ENCODE results near the gene EFNA5.

Gene EFNA5

DNA sequence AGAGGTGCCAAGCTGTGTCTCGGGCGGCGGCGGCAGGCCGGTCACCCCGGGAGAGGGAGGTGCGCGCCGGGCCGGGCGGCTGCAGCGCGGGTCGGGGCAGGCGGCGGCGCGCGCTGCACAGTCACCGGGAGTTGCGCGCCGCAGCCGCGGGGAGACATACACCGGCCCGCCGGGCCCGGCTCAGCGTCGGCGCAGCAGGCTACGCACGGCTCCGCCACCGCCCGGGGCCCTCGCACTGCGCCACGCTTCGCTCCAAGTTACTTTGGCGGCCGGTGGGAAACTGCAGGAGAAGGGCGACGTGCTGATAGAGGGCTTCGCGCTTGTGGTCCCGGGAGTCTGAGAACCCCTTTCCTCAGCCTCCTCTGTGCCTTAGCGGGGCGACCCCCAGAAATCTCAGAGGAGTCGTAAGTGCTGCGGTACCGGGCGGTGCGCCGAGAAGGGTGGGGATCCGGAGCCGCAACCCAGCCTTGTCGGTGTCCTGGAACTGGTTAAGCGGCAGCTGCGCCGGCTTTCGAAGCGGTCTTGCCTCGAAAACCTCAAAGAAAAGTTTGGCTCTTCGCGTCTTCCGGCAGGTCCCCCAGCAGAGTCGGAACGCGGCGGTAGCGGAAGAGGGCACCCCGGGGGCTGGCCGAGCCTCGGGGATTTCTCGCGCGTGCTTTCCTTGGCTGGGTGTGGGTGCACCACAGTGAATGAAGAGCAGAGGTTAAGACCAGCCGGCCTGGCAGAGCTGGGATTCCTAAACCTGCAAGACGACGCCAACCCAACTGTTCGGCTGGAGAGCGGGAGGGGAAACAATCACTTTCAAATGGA is at the start of gene EFNA5:
EFNA5 (minus strand) TSS at position 6 of the 810 bp plus-strand sequence.
- DNase-seq = peak; percentile 33

DNA sequence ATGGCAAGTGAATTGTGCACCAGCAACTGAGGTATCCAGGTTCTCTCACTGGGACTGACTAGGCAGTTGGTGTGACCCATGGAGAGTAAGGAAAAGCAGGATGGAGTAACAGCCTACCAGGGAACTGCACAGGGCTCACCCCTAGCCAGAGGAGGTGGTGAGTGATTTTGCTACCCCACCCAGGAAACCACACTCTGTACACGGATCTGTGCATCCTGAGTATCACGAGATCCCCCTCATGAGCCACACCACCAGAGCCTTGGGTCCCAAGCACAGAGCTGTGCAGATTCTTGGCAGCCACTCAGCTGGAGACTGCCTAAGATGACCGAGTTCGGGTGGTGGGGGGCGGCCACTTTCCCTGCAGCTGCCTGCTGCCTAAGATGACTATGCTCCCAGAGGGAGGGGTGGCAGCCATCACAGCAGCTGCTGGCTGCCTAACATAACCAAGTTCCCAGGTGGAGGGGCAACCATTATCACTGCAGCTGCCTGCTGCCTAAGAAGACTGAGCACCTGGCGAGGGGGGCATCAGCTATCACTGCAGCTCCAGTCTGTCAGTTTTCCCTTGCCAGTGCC is 48.4 kb upstream of the EFNA5 start:
- DNase-seq = no peak

GRCh38 chr5:107717816-107718215 is 47.1 kb upstream of the EFNA5 start:
- DNase-seq = no peak

DNA sequence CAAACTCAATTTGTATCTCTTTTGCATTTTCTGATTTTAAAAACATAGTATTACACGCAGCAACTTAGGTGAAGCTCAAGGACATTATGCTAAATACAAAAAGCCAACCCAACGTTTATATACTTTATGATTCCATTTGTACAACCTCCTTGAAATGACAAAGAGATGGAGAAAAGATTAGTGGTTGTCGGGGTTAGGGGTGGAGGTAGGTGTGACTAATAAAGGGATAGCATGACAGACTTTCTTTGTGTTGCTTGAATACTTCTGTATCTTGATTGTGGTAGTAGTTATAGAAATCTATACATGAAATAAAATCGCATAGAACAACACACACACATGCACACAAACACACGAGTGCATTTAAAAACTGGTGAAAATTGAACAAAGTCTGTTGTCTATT is 42.5 kb upstream of the EFNA5 start:
- DNase-seq = no peak

DNA sequence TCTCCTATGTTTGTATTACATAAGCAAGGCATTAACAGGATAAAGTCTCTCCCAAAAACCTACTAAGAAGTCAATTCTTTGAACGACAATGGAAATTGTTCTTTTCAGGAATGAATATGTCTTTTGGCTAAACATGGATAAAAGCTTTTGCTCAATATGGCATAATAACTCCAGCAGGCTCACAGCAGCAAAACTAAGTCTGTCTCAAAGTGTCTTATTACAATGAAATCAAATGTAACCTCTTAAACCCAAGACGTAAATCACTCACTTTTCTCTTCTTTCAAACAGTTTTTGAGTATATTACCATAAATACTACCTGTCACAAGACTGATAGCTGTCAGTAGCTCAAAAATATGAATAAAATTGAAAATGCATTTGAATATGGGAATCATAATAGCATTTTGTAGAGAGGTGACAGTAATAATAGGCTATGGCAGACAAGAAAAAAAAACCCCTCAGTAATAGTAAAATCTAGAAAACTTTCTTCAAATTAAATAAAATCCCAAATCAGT is 41.7 kb upstream of the EFNA5 start:
- DNase-seq = no peak

DNA sequence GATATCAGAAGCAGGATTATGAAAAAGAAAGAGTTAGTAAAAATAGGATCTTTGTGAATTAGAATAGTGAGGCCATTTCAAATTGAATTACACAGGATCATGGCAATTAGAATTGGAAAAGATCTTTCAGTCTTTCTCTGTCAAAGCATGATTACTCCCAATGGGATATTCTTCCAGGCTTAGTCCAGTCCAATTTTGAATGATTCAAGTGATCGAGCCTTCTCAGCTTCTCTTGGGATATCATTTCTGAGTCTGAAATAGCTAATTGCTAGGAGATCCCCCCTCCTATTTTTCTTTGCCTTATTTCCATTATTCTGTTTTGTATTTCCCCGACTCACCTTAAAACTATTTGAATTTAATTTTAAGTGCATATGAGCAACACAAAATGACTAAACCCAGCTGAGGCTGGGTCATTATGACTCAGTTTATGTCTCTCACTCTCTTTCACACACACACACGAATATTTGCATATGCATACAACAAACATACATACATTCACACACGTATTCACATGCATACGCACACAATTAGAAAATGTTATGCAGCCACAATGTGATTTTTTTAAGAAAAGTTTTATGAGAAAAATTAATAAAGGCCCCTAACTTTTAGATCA is 34.8 kb upstream of the EFNA5 start:
- no peak for DNase-seq

DNA sequence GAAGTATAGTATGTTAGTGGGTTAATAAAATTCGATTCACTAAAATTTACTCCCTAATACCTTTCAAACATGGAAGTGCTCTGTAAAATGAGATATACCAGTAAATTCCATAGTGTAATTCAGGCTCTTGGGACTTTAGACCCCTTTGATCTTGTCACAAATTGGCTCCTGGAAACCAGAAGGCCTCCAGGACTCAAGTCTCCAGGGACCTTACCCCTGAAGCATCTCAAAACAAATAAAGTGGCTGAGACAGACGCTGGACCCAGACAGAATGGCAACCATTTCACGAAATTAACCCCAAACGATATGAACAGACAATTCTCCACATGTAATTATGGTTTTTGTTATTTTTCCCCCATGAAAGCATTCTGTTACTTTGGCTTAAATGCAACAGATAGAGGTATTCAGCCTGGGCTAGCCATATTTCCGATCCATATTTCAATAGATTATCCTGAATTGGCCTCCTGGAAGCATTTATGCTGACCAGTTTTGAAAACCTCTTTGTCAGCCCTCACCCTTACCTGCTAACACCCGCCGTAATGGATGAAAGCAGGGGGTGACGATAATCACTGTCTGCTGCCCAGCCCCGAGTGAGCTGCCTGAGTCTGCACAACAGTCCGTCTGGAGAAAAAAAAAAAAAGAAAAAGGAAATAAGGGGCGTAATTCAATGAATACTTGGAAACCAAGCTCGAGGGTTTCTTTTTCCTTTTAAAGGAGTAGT is 34.1 kb upstream of the EFNA5 start:
- no peak for DNase-seq

DNA sequence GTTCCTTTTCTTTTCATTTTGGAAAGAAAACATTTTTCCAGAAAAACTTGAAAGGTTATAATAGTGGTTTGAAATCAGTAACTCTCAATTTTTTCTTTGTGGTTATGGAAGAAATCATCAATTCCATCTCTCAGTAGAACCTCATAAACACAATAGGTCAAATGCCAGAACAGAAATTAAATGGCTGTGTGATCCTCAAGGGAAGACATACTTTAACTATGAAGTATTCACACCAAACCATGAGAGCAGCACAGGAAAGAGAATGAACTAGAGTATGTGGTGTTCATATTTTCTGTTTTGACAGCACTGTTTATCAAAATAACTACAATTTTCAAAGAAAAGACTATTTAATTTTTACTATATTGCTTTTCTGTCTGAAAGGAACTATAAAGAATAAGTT is 29.7 kb upstream of the EFNA5 start:
- no peak for DNase-seq

DNA sequence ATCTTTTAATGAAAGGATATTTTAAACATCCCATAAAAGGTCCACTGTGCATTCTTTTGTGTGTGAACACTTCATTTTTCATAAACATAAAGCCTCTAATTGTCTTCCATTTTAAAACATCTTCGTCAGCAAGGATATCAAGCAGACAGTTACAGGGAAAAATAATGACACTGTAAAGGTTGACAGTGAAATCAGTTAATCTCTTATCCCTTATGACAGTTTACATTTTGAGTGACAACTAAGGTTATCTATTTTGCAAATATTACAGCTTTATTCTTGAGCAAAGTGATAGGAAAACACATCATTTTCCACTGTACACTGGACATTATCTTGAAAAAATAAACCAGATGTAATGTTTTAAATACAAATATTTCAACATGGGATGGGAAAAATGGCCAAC is 28.7 kb upstream of the EFNA5 start:
- no peak for DNase-seq

GRCh38 chr5:107698286-107698685 is 27.5 kb upstream of the EFNA5 start:
- no peak for DNase-seq

GRCh38 chr5:107696498-107696897 is 25.8 kb upstream of the EFNA5 start:
- no peak for DNase-seq

DNA sequence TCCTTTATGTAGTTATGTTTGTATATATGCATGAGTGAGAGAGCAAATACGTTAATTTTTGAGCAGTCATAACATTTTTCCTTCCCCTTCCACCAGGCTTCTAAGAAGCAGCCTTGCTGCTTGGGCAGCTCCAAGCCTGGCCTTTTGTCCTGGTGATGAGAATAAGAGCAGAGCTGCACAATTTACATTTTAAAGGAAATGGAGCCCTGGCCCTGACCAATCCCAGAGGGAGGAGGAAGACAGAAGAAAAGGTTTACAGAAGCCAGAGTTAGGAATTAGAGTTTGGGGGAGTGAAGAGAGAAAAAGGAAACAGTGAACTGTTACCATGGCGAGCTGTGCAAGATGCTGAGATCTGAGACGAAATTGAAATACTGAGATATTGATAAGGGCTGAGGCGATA is 25.3 kb upstream of the EFNA5 start:
- no peak for DNase-seq

- no peak for DNase-seq
Measured at GRCh38 chr5:107687937-107688336, 17.2 kb upstream of the EFNA5 start.

DNA sequence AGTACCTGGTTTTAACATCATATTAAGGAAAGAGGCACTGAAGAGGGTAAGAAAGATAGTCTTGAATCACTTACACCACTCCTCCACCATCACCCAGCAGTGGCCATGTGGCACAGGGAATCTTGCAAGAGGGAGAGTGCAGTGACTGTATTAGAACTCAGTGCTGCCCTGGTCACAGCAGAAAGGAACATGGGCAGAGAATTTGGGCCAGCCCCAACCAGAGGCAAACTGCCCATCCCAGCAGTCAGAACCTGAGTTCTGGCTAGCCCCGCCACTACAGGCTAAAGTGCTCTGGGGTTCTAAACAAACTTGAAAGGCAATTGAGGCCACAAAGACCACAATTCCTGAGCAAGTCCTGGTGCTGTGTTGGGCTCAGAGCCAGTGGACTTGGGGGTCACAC is 16.7 kb upstream of the EFNA5 start:
- DNase-seq = no peak

GRCh38 chr5:107682533-107682932 is 11.8 kb upstream of the EFNA5 start:
- DNase-seq = no peak

DNA sequence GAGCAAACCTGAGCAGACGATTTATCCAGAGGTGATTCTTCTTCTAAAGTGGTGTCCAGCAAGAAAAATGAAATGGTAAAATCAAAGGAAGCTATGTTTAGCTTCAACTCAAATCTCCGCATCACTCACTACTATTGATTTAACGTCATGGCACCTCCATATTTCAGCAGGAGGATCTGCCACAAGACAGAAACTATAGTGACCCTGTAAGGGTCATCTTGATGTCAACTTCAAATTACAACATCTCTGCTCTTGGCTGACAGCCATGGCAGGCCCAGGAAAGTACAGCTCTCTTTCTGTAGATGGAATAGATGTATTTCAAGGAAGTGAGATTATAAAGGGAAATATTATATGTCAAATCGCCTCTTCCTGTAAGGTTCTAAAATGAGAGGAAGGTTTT is 10.1 kb upstream of the EFNA5 start:
- no peak for DNase-seq

GRCh38 chr5:107680099-107680498 is 9.4 kb upstream of the EFNA5 start:
- DNase-seq = no peak

GRCh38 chr5:107676702-107677101 is 6.0 kb upstream of the EFNA5 start:
- DNase-seq = no peak

- no peak for DNase-seq
Measured at GRCh38 chr5:107675201-107675600, 4.5 kb upstream of the EFNA5 start.

- no peak for DNase-seq
Measured at GRCh38 chr5:107674655-107675054, 3.9 kb upstream of the EFNA5 start.

- DNase-seq = peak; percentile 78
Measured at GRCh38 chr5:107673368-107674136, 2.8 kb upstream of the EFNA5 start.

- no peak for DNase-seq
Measured at GRCh38 chr5:107673039-107673367, 2.3 kb upstream of the EFNA5 start.

Data from T1000 (cell line).